SK-N-MC (cell line): ENCODE data around the gene HNRNPM.

Experiments used
- EZH2 ChIP-seq: fragments of 200-600 bp; sonication (generic); IDR thresholded peaks from one replicate; pipeline ENCODE4 v1.6.1; 2017; ENCODE audit warnings: antibody characterized with exemption
- POLR2AphosphoS5 ChIP-seq: IDR thresholded peaks from 2 replicates; pipeline ENCODE4 v1.6.1; 2012; ENCODE audit warnings: mild to moderate bottlenecking, low read depth, low read length, borderline replicate concordance

- TF ChIP-seq EZH2 (no peak), POLR2AphosphoS5 (no peak)
Observed at GRCh38 chr19:8510589-8511115, 65.9 kb downstream of the HNRNPM start.
